T-cell (primary cell): ENCODE measurements around the gene IMPA2. TPM values are rescaled to one million over a fixed set of nuclear protein-coding genes. Genes with fewer than 3 reads are reported as not detected.

Source experiments
- ATAC-seq, 4 experiments: fragments of 200-7000 bp in 3 of 4; fragments of 150-1000 bp in 1 of 4; cut with Tn5 transposase; replicated peaks in 1 of 4; 1 replicate in 3 of 4; 2 replicates in 1 of 4; pipeline ENCODE4 v1.10.0; 2021; ENCODE audit warnings: moderate library complexity in 3 of 4, mild to moderate bottlenecking in 2 of 4, moderate number of reproducible peaks in 1 of 4
- CTCF ChIA-PET, 2 donors: fragments of 300-600 bp; sonication (Branson Sonifier 250); formaldehyde crosslinking; loops; one replicate each; lab custom pipeline; 2022; ENCODE audit warnings: antibody characterized with exemption in 2 of 2; lab: Charles Lee
- POLR2A ChIA-PET, 2 donors: fragments of 300-600 bp; sonication (Branson Sonifier 250); formaldehyde crosslinking; loops; one replicate each; lab custom pipeline; 2022; ENCODE audit warnings: antibody characterized with exemption in 2 of 2; lab: Charles Lee
- DNase-seq, 35 experiments: peaks; one replicate each; pipeline versions ENCODE4 v3.0.0 to v3.0.0-alpha.2; 2013 to 2023
- H3K27ac ChIP-seq: one replicate; pipeline ENCODE4 v1.5.1; 2013; ENCODE audit warnings: low read length
- H3K27me3 ChIP-seq, 2 experiments: replicated peaks in 1 of 2; 1 replicate in 1 of 2; 2 replicates in 1 of 2; pipeline versions ENCODE4 v1.6.1 to v1.7.0; 2013; ENCODE audit warnings: low read length in 1 of 2, mixed read lengths in 1 of 2; ENCODE audit not compliant: control insufficient read depth in 2 of 2, insufficient read depth in 2 of 2; ENCODE audit errors: extremely low read depth in 1 of 2
- H3K36me3 ChIP-seq, 2 donors: 1 replicate in 1 of 2; 2 replicates in 1 of 2; pipeline versions ENCODE4 v1.6.1 to v1.7.0; 2013; ENCODE audit warnings: low read length in 1 of 2; ENCODE audit not compliant: control insufficient read depth in 2 of 2, insufficient read depth in 1 of 2; ENCODE audit errors: extremely low read depth in 1 of 2
- H3K4me1 ChIP-seq, 2 experiments: 1 replicate in 1 of 2; 2 replicates in 1 of 2; pipeline versions ENCODE4 v1.6.1 to v1.7.0; 2013; ENCODE audit warnings: low read length in 2 of 2, mixed read lengths in 1 of 2; ENCODE audit not compliant: insufficient read depth in 2 of 2, control insufficient read depth in 1 of 2; ENCODE audit errors: extremely low read depth in 1 of 2
- H3K4me3 ChIP-seq, 2 donors: 1 replicate in 1 of 2; 2 replicates in 1 of 2; pipeline versions ENCODE4 v1.5.1 to v1.7.0; 2013; ENCODE audit warnings: mild to moderate bottlenecking in 2 of 2, low read length in 1 of 2, moderate library complexity in 1 of 2; ENCODE audit not compliant: control insufficient read depth in 1 of 2; ENCODE audit errors: extremely low read depth in 1 of 2
- H3K9me3 ChIP-seq: 2 replicates; pipeline ENCODE4 v1.7.0; 2013
- H3K27ac Mint-ChIP-seq, 2 donors: one replicate each; pipeline ENCODE4 v1.8.0; 2020 to 2021; ENCODE audit warnings: mild to moderate bottlenecking in 2 of 2, mixed read lengths in 2 of 2
- H3K27me3 Mint-ChIP-seq, 2 donors: one replicate each; pipeline ENCODE4 v1.8.0; 2021 to 2022; ENCODE audit warnings: mixed read lengths in 2 of 2
- H3K36me3 Mint-ChIP-seq: one replicate; pipeline ENCODE4 v1.8.0; 2021; ENCODE audit warnings: mixed read lengths
- H3K4me1 Mint-ChIP-seq, 3 donors: one replicate each; pipeline ENCODE4 v1.8.0; 2020 to 2022; ENCODE audit warnings: mixed read lengths in 3 of 3, mild to moderate bottlenecking in 1 of 3
- H3K4me3 Mint-ChIP-seq, 3 donors: one replicate each; pipeline ENCODE4 v1.8.0; 2020 to 2022; ENCODE audit warnings: mild to moderate bottlenecking in 3 of 3, mixed read lengths in 3 of 3, moderate library complexity in 3 of 3
- H3K9me3 Mint-ChIP-seq, 3 donors: one replicate each; pipeline ENCODE4 v1.8.0; 2020 to 2022; ENCODE audit warnings: mixed read lengths in 3 of 3
- WGBS: methylation state at CpG from one replicate; pipeline ENCODE4 v1.1.5; 2013; ENCODE audit warnings: missing lambda C conversion rate; ENCODE audit not compliant: insufficient coverage; 5-methylcytosine and 5-hydroxymethylcytosine counted together
- total RNA-seq, 35 experiments: library from RNA in 6 of 35; stranded (reverse) in 6 of 35; fragments of 120-200 nt in 1 of 35; gene quantifications; one replicate each; pipeline versions ENCODE4 v1.2.1 to v1.2.4 and lab custom pipeline; 2013 to 2026

The IMPA2 gene
- total RNA-seq, 5 donors from 2014 or later (not counting 1 experiment from before 2014, with no cell fraction given) = 3.1 to 12.2 (median 5.0) TPM

DNA sequence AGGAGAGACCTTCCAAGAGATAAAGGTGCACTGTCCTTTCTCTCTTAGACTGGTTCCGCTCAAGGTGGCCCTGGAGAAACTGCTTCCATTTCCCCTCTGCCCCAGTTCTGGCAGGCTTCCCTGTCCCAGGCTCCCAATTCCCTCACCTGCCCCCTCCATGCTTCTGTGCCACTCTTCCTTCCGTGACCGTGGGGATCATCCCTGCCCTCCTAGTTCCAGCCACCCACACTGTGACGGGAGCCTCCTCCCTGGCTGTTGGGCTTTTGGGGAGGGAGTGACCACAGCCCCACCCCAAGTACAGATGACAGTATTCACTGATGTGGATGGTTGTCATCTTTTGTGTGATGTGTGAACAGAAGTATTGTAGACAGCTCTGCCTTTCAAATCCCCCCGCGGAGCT, 2.8 kb downstream of the IMPA2 start:
- Histone ChIP-seq H3K36me3 (no peaks in the 10 kb centered on the region), H3K27ac (no peak overlapping the region), H3K27me3 (peaks cover 0 to 9% of the 10 kb centered on the region in 2 experiments), H3K4me1 (peaks cover 0 to 17% of the 10 kb centered on the region in 2 experiments), H3K9me3 (no peaks in the 10 kb centered on the region), H3K4me3 (no peak overlapping the region)
- ATAC-seq = no peak
- ChIA-PET POLR2A (no interaction called here), CTCF (interaction anchor here in 1 of 2 donors (0.7 kb wide), 1 partner anchor 46 kb away, joined by 6 read pairs; no protein-coding TSS in a partner anchor)
- no peaks in the 10 kb centered on the region for H3K27me3 Mint-ChIP-seq
- peaks cover 0 to 15% (median 12%) of the 10 kb centered on the region in 3 donors for H3K4me1 Mint-ChIP-seq
- whole genome bisulfite sequencing = 100% methylated on average over 1 of the region's 6 CpGs
- H3K9me3 Mint-ChIP-seq = no peaks in the 10 kb centered on the region
- no peaks in the 10 kb centered on the region for H3K36me3 Mint-ChIP-seq
- no peak for DNase-seq
- no peak overlapping the region for H3K4me3 Mint-ChIP-seq
- H3K27ac Mint-ChIP-seq = no peak overlapping the region

DNA sequence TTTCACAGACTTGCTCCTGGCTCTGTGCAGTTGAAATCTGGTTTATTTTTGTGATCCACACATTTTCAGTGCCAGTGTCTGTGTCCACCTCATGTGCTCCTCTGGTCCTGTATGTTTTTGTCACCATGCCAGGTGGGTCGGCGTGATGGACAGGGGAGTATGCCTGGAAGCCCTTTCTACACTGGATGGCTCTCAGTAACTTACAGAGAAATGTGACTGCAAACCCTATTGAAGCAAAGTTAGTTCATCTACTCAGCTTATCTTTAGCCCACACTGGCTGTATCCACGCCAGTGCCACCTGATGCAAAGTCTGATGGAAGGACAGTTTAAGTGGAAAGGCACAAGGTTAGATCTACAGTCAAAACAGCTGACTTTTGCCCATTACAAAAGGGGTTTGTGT, 4.3 kb downstream of the IMPA2 start:
- Mint-ChIP-seq H3K27ac (no peak overlapping the region), H3K36me3 (no peaks in the 10 kb centered on the region), H3K27me3 (no peaks in the 10 kb centered on the region), H3K9me3 (no peaks in the 10 kb centered on the region), H3K4me3 (no peak overlapping the region), H3K4me1 (peaks cover 0 to 10% (median 6%) of the 10 kb centered on the region in 3 donors)
- no peak overlapping the region for H3K27ac ChIP-seq
- ChIA-PET CTCF (interaction anchor here (0.5 to 1.0 kb wide), 2 partner anchors 10 to 21 kb away, joined by 3 read pairs; no protein-coding TSS in a partner anchor), POLR2A (interaction anchor here in 1 of 2 donors (0.6 kb wide), 1 partner anchor 10 kb away, joined by 4 read pairs; no protein-coding TSS in a partner anchor)
- H3K27me3 ChIP-seq = peaks cover 0 to 9% of the 10 kb centered on the region in 2 experiments
- no peaks in the 10 kb centered on the region for H3K9me3 ChIP-seq
- H3K4me3 ChIP-seq = no peak overlapping the region
- ATAC-seq (no peak), DNase-seq (no peak)
- H3K36me3 ChIP-seq = no peaks in the 10 kb centered on the region
- WGBS = 96% methylated on average over 2 of the region's 3 CpGs
- peaks cover 0 to 11% of the 10 kb centered on the region in 2 experiments for H3K4me1 ChIP-seq

GRCh38 chr18:11986061-11986460, 4.8 kb downstream of the IMPA2 start:
- Histone ChIP-seq H3K27ac (no peak overlapping the region), H3K36me3 (no peaks in the 10 kb centered on the region), H3K4me1 (peaks cover 0 to 10% of the 10 kb centered on the region in 2 experiments), H3K27me3 (peaks cover 0 to 9% of the 10 kb centered on the region in 2 experiments), H3K4me3 (no peak overlapping the region), H3K9me3 (no peaks in the 10 kb centered on the region)
- Mint-ChIP-seq H3K9me3 (no peaks in the 10 kb centered on the region), H3K36me3 (no peaks in the 10 kb centered on the region), H3K27ac (no peak overlapping the region), H3K4me1 (peaks cover 0 to 10% (median 6%) of the 10 kb centered on the region in 3 donors), H3K4me3 (no peak overlapping the region), H3K27me3 (no peaks in the 10 kb centered on the region)
- no peak for DNase-seq
- POLR2A ChIA-PET = interaction anchor here in 1 of 2 donors (0.6 kb wide), 1 partner anchor 10 kb away, joined by 4 read pairs; no protein-coding TSS in a partner anchor
- ATAC-seq = no peak
- 95% methylated on average over 8 of the region's 9 CpGs for WGBS
- CTCF ChIA-PET = interaction anchor here in 1 of 2 donors (1.0 kb wide), 1 partner anchor 10 kb away, joined by 3 read pairs; no protein-coding TSS in a partner anchor

GRCh38 chr18:11987527-11987926, 6.2 kb downstream of the IMPA2 start:
- no peak overlapping the region for H3K4me3 Mint-ChIP-seq
- WGBS = 89% methylated on average over 5 of the region's 7 CpGs
- Histone ChIP-seq H3K4me3 (no peak overlapping the region), H3K9me3 (no peaks in the 10 kb centered on the region), H3K4me1 (peaks cover 0 to 1% of the 10 kb centered on the region in 2 experiments), H3K27ac (no peak overlapping the region), H3K27me3 (peaks cover 0 to 4% of the 10 kb centered on the region in 2 experiments), H3K36me3 (no peaks in the 10 kb centered on the region)
- H3K4me1 Mint-ChIP-seq = peaks cover 0 to 4% (median 0%) of the 10 kb centered on the region in 3 donors
- CTCF ChIA-PET = no interaction called here
- H3K27ac Mint-ChIP-seq = no peak overlapping the region
- H3K36me3 Mint-ChIP-seq = no peaks in the 10 kb centered on the region
- H3K27me3 Mint-ChIP-seq = no peaks in the 10 kb centered on the region
- no peak for DNase-seq
- POLR2A ChIA-PET = no interaction called here
- ATAC-seq = no peak
- H3K9me3 Mint-ChIP-seq = no peaks in the 10 kb centered on the region

- no peak overlapping the region for H3K27ac Mint-ChIP-seq
- POLR2A ChIA-PET = no interaction called here
- WGBS = no CpG with 5 or more reads among the region's 8 CpGs
Measured at GRCh38 chr18:11989174-11989573, 7.9 kb downstream of the IMPA2 start.

GRCh38 chr18:11989966-11990380, 8.7 kb downstream of the IMPA2 start:
- Mint-ChIP-seq H3K27me3 (no peaks in the 10 kb centered on the region), H3K9me3 (no peaks in the 10 kb centered on the region), H3K27ac (no peak overlapping the region), H3K36me3 (no peaks in the 10 kb centered on the region), H3K4me1 (no peaks in the 10 kb centered on the region), H3K4me3 (no peak overlapping the region)
- WGBS = 93% methylated on average over 4 of the region's 6 CpGs
- ATAC-seq (no peak), DNase-seq (no peak)
- no peak overlapping the region for H3K27ac ChIP-seq
- H3K4me3 ChIP-seq = no peak overlapping the region
- H3K27me3 ChIP-seq = no peaks in the 10 kb centered on the region
- ChIA-PET POLR2A (no interaction called here), CTCF (interaction anchor here in 1 of 2 donors (0.6 to 1.4 kb wide), 2 partner anchors 14 to 53 kb away, joined by 3 read pairs; no protein-coding TSS in a partner anchor)
- H3K36me3 ChIP-seq = no peaks in the 10 kb centered on the region
- no peaks in the 10 kb centered on the region for H3K4me1 ChIP-seq
- no peaks in the 10 kb centered on the region for H3K9me3 ChIP-seq

More at GRCh38 chr18:11989174-11989573, 7.9 kb downstream of the IMPA2 start:
- Mint-ChIP-seq H3K36me3 (no peaks in the 10 kb centered on the region), H3K27me3 (no peaks in the 10 kb centered on the region), H3K4me1 (no peaks in the 10 kb centered on the region), H3K4me3 (no peak overlapping the region), H3K9me3 (no peaks in the 10 kb centered on the region)
- Histone ChIP-seq H3K27ac (no peak overlapping the region), H3K4me1 (no peaks in the 10 kb centered on the region), H3K4me3 (no peak overlapping the region), H3K36me3 (no peaks in the 10 kb centered on the region), H3K27me3 (peaks cover 0 to 2% of the 10 kb centered on the region in 2 experiments), H3K9me3 (no peaks in the 10 kb centered on the region)
- CTCF ChIA-PET = interaction anchor here in 1 of 2 donors (0.6 to 1.4 kb wide), 2 partner anchors 15 to 52 kb away, joined by 3 read pairs; no protein-coding TSS in a partner anchor
- no peak for DNase-seq
- no peak for ATAC-seq
